ENCODE data around the gene LMBR1. TPM values are rescaled to one million over a fixed set of nuclear protein-coding genes. Genes with fewer than 3 reads are reported as not detected.
"Not testable (repeated sequence)": the region's sequence is repeated elsewhere in the genome, so short reads cannot be mapped to it uniquely, and the experiment has no call there.

LMBR1 gene
- total RNA-seq, 6 experiments from 2014 or later, result 33.1 to 37.8 (median 36.1) TPM

GRCh38 chr7:156875766-156876165, 17.2 kb downstream of the LMBR1 start:
- Mint-ChIP-seq H3K4me3 (no peak overlapping the region), H3K36me3 (ENCODE audit: low read depth) (peaks cover 22% of the 10 kb centered on the region), H3K4me1 (ENCODE audit: low read depth) (no peaks in the 10 kb centered on the region), H3K27ac (no peak overlapping the region), H3K9me3 (peaks cover 24% of the 10 kb centered on the region), H3K27me3 (ENCODE audit: insufficient read depth) (no peaks in the 10 kb centered on the region)
- no peak for TF ChIP-seq CTCF (IDR thresholded peaks at IDR 0.05)
- DNase-seq, result no peak

- not testable (repeated sequence) for H3K36me3 Mint-ChIP-seq (ENCODE audit: low read depth); H3K9me3 Mint-ChIP-seq; DNase-seq; H3K4me1 Mint-ChIP-seq (ENCODE audit: low read depth); H3K27ac Mint-ChIP-seq; H3K4me3 Mint-ChIP-seq; H3K27me3 Mint-ChIP-seq (ENCODE audit: insufficient read depth)
Measured at GRCh38 chr7:156868363-156868762, 24.6 kb downstream of the LMBR1 start.

GRCh38 chr7:156865493-156865892, 27.5 kb downstream of the LMBR1 start:
- DNase-seq, result no peak
- Mint-ChIP-seq H3K27me3 (ENCODE audit: insufficient read depth) (no peaks in the 10 kb centered on the region), H3K27ac (no peak overlapping the region), H3K4me3 (no peak overlapping the region), H3K4me1 (ENCODE audit: low read depth) (no peaks in the 10 kb centered on the region), H3K9me3 (peaks cover 8% of the 10 kb centered on the region; the same call in 1 of the 2 replicates), H3K36me3 (ENCODE audit: low read depth) (peaks cover 21% of the 10 kb centered on the region)
- no peak for TF ChIP-seq CTCF (IDR thresholded peaks at IDR 0.05)

GRCh38 chr7:156862022-156862421, 31.0 kb downstream of the LMBR1 start:
- Mint-ChIP-seq H3K9me3 (peaks cover 28% of the 10 kb centered on the region), H3K36me3 (ENCODE audit: low read depth) (peaks cover 37% of the 10 kb centered on the region)
- not testable (repeated sequence) for H3K4me3 Mint-ChIP-seq; H3K4me1 Mint-ChIP-seq (ENCODE audit: low read depth); H3K27ac Mint-ChIP-seq; H3K27me3 Mint-ChIP-seq (ENCODE audit: insufficient read depth); DNase-seq

- Mint-ChIP-seq H3K27me3 (ENCODE audit: insufficient read depth) (no peaks in the 10 kb centered on the region), H3K36me3 (ENCODE audit: low read depth) (peaks cover 40% of the 10 kb centered on the region), H3K4me3 (no peak overlapping the region), H3K4me1 (ENCODE audit: low read depth) (no peaks in the 10 kb centered on the region), H3K9me3 (peaks cover 30% of the 10 kb centered on the region), H3K27ac (no peak overlapping the region)
- no peak for DNase-seq
- TF ChIP-seq CTCF (IDR thresholded peaks at IDR 0.05), result no peak
Measured at GRCh38 chr7:156861212-156861611, 31.8 kb downstream of the LMBR1 start.

GRCh38 chr7:156860099-156860498, 32.9 kb downstream of the LMBR1 start:
- Mint-ChIP-seq H3K36me3 (ENCODE audit: low read depth) (peaks cover 47% of the 10 kb centered on the region), H3K9me3 (peaks cover 37% of the 10 kb centered on the region)
- H3K27me3 Mint-ChIP-seq (ENCODE audit: insufficient read depth); H3K27ac Mint-ChIP-seq; H3K4me3 Mint-ChIP-seq; DNase-seq; H3K4me1 Mint-ChIP-seq (ENCODE audit: low read depth): not testable (repeated sequence)

- H3K36me3 Mint-ChIP-seq (ENCODE audit: low read depth), result peaks cover 55% of the 10 kb centered on the region
Measured at GRCh38 chr7:156858523-156858922, 34.5 kb downstream of the LMBR1 start.

More at GRCh38 chr7:156858523-156858922, 34.5 kb downstream of the LMBR1 start:
- H3K4me1 Mint-ChIP-seq (ENCODE audit: low read depth), result no peaks in the 10 kb centered on the region
- no peak overlapping the region for H3K27ac Mint-ChIP-seq
- H3K9me3 Mint-ChIP-seq, result peaks cover 45% of the 10 kb centered on the region
- H3K27me3 Mint-ChIP-seq (ENCODE audit: insufficient read depth), result no peaks in the 10 kb centered on the region
- TF ChIP-seq CTCF (IDR thresholded peaks at IDR 0.05), result no peak
- no peak for DNase-seq
- no peak overlapping the region for H3K4me3 Mint-ChIP-seq
